ENCODE results near the gene SQSTM1.
A peak's percentile ranks its signal among the peaks of the same experiment; 100 is the strongest.

The SQSTM1 gene

DNA sequence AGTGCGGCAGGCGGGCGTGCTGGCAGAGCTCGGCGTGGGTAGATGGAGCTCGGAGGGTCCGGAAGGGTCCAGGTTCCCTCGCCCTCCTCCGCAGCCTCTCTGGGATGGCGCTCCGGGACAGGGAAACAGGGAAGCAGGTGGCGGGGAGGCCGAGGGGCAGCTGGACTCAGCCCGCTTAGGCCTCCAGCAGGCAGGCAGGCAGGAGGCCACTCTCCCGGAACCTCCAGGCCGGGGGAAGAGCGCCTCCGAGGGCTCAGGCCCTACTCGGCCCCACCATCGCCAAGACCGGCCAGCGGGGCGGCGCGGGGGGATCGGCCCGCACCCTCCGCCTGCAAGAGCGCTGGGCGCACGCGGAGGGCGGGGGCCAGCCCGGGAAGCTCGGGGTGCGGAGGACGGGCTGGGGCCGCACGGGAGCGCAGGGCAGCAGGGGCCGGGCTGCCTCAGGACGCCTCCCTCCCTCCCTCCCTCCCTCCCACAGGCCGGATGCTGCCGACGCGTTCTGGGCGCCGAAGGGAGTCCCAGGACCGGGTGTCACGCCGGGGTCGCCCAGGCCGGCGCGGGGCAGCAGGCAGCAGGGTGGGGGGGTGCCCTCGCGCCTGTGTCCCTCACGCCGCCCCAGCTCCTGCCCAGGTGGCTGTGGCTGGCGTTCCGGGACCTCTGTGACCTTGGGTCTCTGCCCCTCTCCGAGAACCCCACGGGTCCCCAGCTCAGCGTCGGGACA lies 15.0 kb upstream of the SQSTM1 start:
- no peak for DNase-seq (ENCODE audit: low read depth, low spot score)

DNA sequence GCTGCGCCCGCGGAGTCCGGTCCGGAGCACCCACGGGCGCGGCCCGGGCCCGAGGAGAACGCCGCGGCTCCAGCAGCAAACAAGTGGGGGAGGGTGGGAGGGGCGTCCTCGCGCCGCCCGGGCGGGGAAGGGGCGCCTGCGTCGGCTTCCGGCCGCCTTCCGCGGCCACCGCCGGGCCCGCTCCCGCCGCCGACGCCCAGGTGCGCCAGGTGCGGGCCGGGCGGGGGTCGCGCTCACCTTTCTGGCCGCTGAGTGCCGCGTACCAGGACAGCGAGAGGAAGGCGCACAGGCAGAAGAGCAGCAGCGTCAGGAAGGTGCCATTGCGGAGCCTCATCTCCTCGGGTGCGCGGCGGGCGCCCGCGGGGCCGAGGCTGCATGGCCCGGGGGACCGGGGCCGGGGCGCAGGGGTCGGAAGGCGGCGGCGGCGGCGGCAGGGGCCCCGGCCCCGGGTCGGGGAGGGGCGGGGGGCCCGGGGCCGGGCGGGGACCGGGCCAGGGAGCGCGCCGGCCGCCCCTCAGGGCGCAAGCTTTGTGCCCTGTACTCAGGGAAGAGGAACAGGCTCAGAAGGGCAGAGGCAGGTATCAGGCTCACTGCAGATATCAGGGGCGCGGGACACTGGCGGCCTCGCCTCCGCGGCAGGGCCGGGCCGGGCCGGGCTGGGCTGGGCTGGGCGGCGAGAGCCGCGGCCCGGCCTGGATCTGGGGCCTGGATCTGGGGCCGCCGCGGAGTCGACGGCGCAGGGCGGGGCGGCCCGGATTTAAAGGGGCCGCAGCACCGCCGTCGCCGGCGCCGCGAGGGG lies 14.3 kb upstream of the SQSTM1 start, which contains the start of gene MGAT4B:
Gene MGAT4B, minus strand, starts transcription at position 617 of the 799 bp plus-strand sequence. Its CDS starts 283 bp downstream, at position 334.
- DNase-seq (ENCODE audit: low read depth, low spot score): no peak

DNA sequence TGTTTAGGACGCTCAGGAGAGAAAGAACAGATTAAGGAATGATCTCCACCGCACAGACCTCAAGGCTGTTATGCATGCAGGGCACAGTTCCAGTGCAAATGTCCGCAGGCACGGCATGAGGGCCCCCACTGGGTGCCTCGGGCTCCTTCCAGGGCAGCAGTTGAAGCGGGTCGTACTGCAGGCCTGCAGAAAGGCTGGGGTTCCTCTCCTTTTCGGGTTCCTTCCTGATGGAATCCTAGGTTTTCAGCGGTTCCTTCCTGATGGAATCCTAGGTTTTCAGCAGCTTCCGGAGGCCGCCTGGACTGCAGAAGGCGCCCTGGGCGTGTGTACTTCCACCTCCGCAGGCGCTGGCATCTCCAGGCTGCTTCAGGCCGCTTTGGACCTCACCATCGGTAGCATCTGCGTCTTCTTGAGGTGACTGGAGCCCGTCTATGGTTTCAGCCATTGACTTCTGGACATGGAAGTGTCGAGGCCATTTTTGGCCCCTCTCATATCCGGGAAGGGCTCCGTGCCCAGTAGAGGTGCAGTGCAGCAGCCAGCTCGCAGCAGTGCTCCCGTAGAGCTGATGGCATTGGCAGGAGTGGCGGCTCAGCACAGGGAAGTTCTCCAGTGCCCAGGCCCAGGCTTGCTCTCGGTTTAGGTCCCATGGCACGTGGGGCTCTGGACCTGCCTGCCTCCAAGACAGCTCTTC lies 8.4 kb upstream of the SQSTM1 start:
- DNase-seq (ENCODE audit: low read depth, low spot score): no peak

- DNase-seq (ENCODE audit: low read depth, low spot score): no peak
These were observed 7.6 kb upstream of the SQSTM1 start for GRCh38 chr5:179812997-179813607.

GRCh38 chr5:179814090-179814489 lies 6.6 kb upstream of the SQSTM1 start:
- no peak for DNase-seq (ENCODE audit: low read depth, low spot score)

DNA sequence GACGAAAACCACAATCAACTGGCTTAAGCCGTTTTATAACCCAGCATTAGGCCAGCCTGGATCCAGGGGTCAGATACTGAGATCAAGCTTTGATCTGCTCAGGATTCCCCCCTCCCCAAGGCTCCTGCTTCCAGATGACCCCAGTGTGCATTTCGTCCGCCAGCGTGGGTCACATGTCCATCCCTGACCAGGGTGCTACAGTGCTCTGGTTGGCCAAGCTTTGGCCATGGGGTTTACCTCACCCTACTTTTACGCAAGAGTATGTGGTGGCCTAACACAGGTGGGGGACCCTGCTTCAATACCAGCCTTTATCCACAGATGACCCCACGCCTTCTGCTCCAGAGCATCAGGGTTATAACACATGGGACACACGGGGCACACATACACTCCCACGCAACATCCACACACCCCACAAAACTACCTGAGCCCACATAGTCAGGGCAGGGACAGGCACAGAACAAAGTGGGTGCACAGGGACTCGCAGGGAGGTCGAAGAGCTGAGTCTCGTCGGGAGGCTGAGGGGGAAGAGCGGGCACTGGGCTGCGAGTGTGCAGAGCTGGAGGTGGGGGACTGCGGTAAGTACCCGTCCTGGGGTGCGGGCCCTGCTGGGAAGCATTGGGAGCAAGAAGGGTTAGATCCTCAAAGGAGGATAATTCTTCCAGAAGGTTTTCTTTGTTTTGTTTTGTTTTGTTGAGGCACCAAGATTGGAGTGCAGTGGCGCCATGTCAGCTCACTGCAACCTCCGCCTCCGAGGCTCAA lies 5.0 kb upstream of the SQSTM1 start:
- no peak for DNase-seq (ENCODE audit: low read depth, low spot score)

- DNase-seq (ENCODE audit: low read depth, low spot score): no peak
These were observed 4.3 kb upstream of the SQSTM1 start for GRCh38 chr5:179816401-179816795.

- no peak for DNase-seq (ENCODE audit: low read depth, low spot score)
These were observed 3.8 kb upstream of the SQSTM1 start for GRCh38 chr5:179816796-179817469.

- no peak for DNase-seq (ENCODE audit: low read depth, low spot score)
These were observed 3.2 kb upstream of the SQSTM1 start for GRCh38 chr5:179817470-179817840.

- DNase-seq (ENCODE audit: low read depth, low spot score): no peak
These were observed 2.6 kb upstream of the SQSTM1 start for GRCh38 chr5:179817890-179818745.

GRCh38 chr5:179818746-179819295 lies 1.9 kb upstream of the SQSTM1 start:
- peak; percentile 87 for DNase-seq (ENCODE audit: low read depth, low spot score)

GRCh38 chr5:179819296-179820126 lies 1.2 kb upstream of the SQSTM1 start:
- no peak for DNase-seq (ENCODE audit: low read depth, low spot score)

GRCh38 chr5:179820127-179820482 lies 600 bp upstream of the SQSTM1 start:
- DNase-seq (ENCODE audit: low read depth, low spot score): no peak

DNA sequence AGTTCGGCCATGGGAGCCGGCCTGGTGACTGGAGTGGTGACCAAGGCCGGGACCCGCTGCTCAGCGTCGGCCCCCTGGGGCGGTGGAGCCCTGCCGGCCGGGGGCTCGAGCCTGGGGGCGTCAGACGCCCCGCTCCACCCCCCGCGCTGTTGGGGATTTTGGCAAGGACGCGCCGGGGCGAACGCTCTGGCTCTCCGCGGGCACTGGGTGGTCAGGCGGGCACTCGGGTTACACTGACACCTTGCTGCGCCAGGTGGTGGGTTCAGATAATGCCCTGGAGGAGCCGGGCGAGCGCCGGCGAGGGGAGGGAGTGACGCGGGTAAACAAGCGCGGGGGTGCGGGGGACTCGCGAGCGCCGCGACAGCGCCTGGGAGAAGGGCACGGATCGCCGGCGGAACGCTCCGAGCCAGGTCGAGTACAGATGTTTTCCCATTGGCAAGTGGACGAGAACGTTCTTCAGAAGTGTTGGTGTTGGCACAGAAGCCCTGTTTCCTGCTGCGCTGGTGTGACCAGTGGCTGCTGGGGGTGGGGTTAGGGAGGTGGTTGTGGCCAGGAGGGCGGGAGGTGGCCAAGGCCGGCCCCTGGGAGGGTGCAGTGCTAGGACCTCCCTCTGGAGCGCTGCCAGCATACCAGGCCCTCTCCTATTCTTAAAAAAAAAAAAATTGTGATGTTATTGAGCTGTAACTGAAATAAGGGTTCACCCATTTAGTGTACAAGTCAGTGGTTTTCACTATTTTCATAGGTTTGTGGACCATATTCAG lies 773 bp downstream of the SQSTM1 start:
- peak; percentile 89 for DNase-seq (ENCODE audit: low read depth, low spot score)

DNA sequence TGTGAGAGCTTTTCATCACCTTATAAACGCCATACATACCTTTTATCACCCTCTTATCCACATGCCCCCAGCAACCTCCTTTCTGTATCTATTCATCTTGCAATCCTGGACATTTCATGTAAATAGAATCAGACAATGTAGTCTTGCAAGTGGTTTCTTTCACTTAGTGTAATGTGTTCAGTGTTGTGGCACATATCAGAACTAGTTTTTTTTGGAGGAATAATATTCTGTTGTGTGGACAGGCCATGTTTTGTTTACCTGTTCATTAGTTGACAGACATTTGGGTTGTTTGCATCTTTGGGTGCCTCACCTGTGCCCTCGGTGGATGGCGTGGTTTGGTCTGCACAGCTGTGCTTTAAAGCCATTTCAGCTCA lies 1.3 kb downstream of the SQSTM1 start:
- DNase-seq (ENCODE audit: low read depth, low spot score): no peak

DNA sequence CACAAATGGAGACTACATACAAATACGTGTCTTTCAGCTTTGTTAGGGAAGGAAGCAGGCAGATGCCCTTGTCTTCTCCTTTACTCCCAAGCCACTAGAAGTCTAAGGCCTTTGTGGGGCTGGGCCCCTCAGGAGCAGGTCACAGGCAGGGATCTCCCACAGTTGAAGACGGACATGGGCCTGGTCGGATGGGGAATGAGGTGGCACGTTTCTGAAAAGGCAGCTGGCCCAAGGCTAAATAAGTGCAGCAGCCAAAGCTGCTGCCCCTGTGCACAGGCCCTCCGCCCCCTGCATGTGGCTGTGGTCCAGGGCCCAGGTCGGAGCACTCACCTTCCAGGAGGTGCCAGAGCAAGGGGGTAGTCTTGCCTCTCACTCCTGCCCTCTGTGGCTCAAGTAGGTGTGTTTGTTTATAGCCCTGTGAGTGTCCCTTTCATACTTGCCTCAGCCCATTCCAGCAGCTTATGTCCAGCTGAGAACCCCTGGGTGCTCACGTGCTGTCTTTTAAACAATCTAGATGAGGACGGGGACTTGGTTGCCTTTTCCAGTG lies 1.8 kb downstream of the SQSTM1 start:
- DNase-seq (ENCODE audit: low read depth, low spot score): no peak

DNA sequence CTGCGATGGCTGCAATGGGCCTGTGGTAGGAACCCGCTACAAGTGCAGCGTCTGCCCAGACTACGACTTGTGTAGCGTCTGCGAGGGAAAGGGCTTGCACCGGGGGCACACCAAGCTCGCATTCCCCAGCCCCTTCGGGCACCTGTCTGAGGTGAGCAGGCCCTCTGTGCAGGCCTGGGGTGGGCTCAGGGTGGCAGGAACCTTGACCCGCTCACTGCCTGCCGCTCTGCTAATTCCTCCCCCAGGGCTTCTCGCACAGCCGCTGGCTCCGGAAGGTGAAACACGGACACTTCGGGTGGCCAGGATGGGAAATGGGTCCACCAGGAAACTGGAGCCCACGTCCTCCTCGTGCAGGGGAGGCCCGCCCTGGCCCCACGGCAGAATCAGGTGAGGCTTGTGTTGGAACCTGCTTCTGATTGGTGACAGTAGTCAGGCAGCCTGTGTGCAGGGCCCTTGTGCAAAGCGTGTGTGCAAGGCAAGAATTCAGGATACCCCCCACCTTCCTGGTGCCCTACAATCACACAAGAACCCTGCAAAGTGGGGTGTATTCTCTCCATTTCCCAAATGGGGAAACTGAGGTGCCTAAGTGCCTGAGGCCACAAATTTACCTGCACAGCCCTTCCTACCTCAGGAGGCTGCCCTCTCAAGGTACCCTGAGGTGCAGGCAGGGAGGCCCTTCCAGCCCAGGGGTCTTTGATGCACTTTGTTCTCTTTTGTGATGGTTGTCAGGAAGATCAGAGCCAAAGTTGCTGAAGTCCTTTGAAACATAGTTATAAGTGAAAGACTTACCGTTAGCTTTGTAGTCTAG lies 3.4 kb downstream of the SQSTM1 start:
- DNase-seq (ENCODE audit: low read depth, low spot score): no peak

Data from brain pericyte (primary cell).